PFSK-1 (cell line): ENCODE results near the gene OGFR.

ENCODE experiments used
- FOXP2 ChIP-seq: optimal IDR thresholded peaks from 2 replicates; pipeline ENCODE3; 2011; ENCODE audit warnings: borderline replicate concordance, control low read depth, inconsistent platforms; ENCODE audit not compliant: insufficient read depth; ENCODE audit errors: extremely low read length, extremely low read depth
- POLR2AphosphoS5 ChIP-seq: IDR thresholded peaks from 2 replicates; pipeline ENCODE4 v1.6.1; 2012; ENCODE audit warnings: low read depth, mild to moderate bottlenecking, control low read depth, low read length, moderate library complexity
- REST ChIP-seq, 2 experiments: IDR thresholded peaks; 2 replicates each; pipeline versions ENCODE4 v1.6.1 to v1.8.0; 2011 to 2012; ENCODE audit warnings: low read depth in 2 of 2, low read length in 2 of 2, control low read depth in 1 of 2, inconsistent platforms in 1 of 2, mild to moderate bottlenecking in 1 of 2, moderate library complexity in 1 of 2; ENCODE audit not compliant: insufficient read depth in 1 of 2
- SIN3A ChIP-seq: IDR thresholded peaks from 2 replicates; pipeline ENCODE4 v1.6.1; 2012; ENCODE audit warnings: mild to moderate bottlenecking, low read length, moderate library complexity, borderline replicate concordance; ENCODE audit not compliant: insufficient read depth
- TAF1 ChIP-seq: IDR thresholded peaks from 2 replicates; pipeline ENCODE4 v1.6.1; 2012; ENCODE audit warnings: low read length, control low read depth, borderline replicate concordance; ENCODE audit not compliant: insufficient read depth

Gene OGFR

GRCh38 chr20:62839261-62839660, 34.6 kb downstream of the OGFR start:
- TF ChIP-seq FOXP2 = no peak
- no peak for TF ChIP-seq SIN3A
- no peak for TF ChIP-seq POLR2AphosphoS5
- TF ChIP-seq REST (IDR thresholded peaks at IDR 0.05; ENCODE audit: insufficient read depth in 1 of 2, low read depth in 2 of 2, low read length in 2 of 2) = no peak
- TF ChIP-seq TAF1 = no peak

GRCh38 chr20:62839816-62840215, 35.2 kb downstream of the OGFR start:
- TF ChIP-seq REST (IDR thresholded peaks at IDR 0.05; ENCODE audit: insufficient read depth in 1 of 2, low read depth in 2 of 2, low read length in 2 of 2) (no peak), SIN3A (no peak), FOXP2 (no peak), POLR2AphosphoS5 (no peak), TAF1 (no peak)

- TF ChIP-seq SIN3A (no peak), REST (IDR thresholded peaks at IDR 0.05; ENCODE audit: insufficient read depth in 1 of 2, low read depth in 2 of 2, low read length in 2 of 2) (no peak), POLR2AphosphoS5 (no peak)
Measured at GRCh38 chr20:62840244-62841197, 35.9 kb downstream of the OGFR start.

- TF ChIP-seq SIN3A = no peak
- TF ChIP-seq POLR2AphosphoS5 = no peak
- TF ChIP-seq REST (IDR thresholded peaks at IDR 0.05; ENCODE audit: insufficient read depth in 1 of 2, low read depth in 2 of 2, low read length in 2 of 2) = no peak
- TF ChIP-seq TAF1 = no peak
- no peak for TF ChIP-seq FOXP2
Measured at GRCh38 chr20:62841705-62842212, 37.1 kb downstream of the OGFR start.

GRCh38 chr20:62843656-62844055, 39.0 kb downstream of the OGFR start:
- TF ChIP-seq REST (IDR thresholded peaks at IDR 0.05; ENCODE audit: insufficient read depth in 1 of 2, low read depth in 2 of 2, low read length in 2 of 2) = no peak
- TF ChIP-seq SIN3A = no peak
- TF ChIP-seq FOXP2 = no peak
- no peak for TF ChIP-seq POLR2AphosphoS5
- TF ChIP-seq TAF1 = no peak
